BJ (cell line): ENCODE measurements around the gene DLX3. TPM values are rescaled to one million over a fixed set of nuclear protein-coding genes. Genes with fewer than 3 reads are reported as not detected.

ENCODE experiments used
- CTCF ChIA-PET: fragments of 350-600 bp; formaldehyde crosslinking; extraction: SDS; loops from one replicate; lab custom pipeline; 2021; ENCODE audit warnings: antibody characterized with exemption, inconsistent platforms; lab: Yijun Ruan, JAX
- POLR2A ChIA-PET: fragments of 300-600 bp; sonication (Branson Sonifier 250); formaldehyde crosslinking; extraction: SDS; loops from one replicate; lab custom pipeline; 2021; ENCODE audit warnings: antibody characterized with exemption; lab: Charles Lee
- DNase-seq: peaks from one replicate; pipeline ENCODE4 v3.0.0-alpha.2; 2011; ENCODE audit warnings: low read depth
- H3K27me3 ChIP-seq: 2 replicates; pipeline ENCODE4 v1.6.0; 2011; ENCODE audit warnings: low read length; ENCODE audit not compliant: control insufficient read depth, insufficient read depth
- H3K36me3 ChIP-seq: 2 replicates; pipeline ENCODE4 v1.5.1; 2011; ENCODE audit warnings: low read length; ENCODE audit not compliant: control insufficient read depth, insufficient read depth
- H3K4me3 ChIP-seq: 2 replicates; pipeline ENCODE4 v1.5.1; 2011; ENCODE audit warnings: low read depth, mild to moderate bottlenecking, control low read depth, low read length
- CTCF ChIP-seq: IDR thresholded peaks from 2 replicates; pipeline ENCODE4 v1.5.1; 2011; ENCODE audit warnings: low read depth, mild to moderate bottlenecking, control low read depth, inconsistent platforms, low read length, moderate library complexity; ENCODE audit not compliant: insufficient read depth
- polyA plus RNA-seq: library from polyadenylated mRNA; depleted of rRNA; stranded (reverse); fragments of >200 nt; gene quantifications from 2 replicates; pipeline ENCODE4 v1.2.3, GENCODE V29; 2011

Gene DLX3
- polyA plus RNA-seq, 1 experiment, result 0.06 TPM

- ChIA-PET CTCF (interaction anchor here (0.7 to 7.7 kb wide), 4 partner anchors 12 to 107 kb away, joined by 3 to 71 read pairs (median 9); partner anchors contain the start of gene DLX3), POLR2A (no interaction called here)
- H3K4me3 ChIP-seq, result no peak overlapping the region
- peaks cover 20% of the 10 kb centered on the region for H3K27me3 ChIP-seq
- no peak for TF ChIP-seq CTCF
- no peaks in the 10 kb centered on the region for H3K36me3 ChIP-seq
- no peak for DNase-seq
Observed at GRCh38 chr17:49985310-49985990, 9.6 kb downstream of the DLX3 start.

- CTCF ChIA-PET, result interaction anchor here (1.3 to 7.7 kb wide), 5 partner anchors 10 to 123 kb away, joined by 4 to 71 read pairs (median 9); partner anchors contain the start of gene DLX3
- no peak for TF ChIP-seq CTCF
- H3K27me3 ChIP-seq, result peaks cover 21% of the 10 kb centered on the region
- DNase-seq, result no peak
- H3K36me3 ChIP-seq, result no peaks in the 10 kb centered on the region
- POLR2A ChIA-PET, result no interaction called here
- H3K4me3 ChIP-seq, result no peak overlapping the region
Observed at GRCh38 chr17:49984776-49985175, 10.2 kb downstream of the DLX3 start.

- Histone ChIP-seq H3K27me3 (peaks cover 20% of the 10 kb centered on the region), H3K4me3 (no peak overlapping the region)
- CTCF ChIA-PET, result interaction anchor here (0.8 to 7.7 kb wide), 5 partner anchors 10 to 123 kb away, joined by 3 to 71 read pairs (median 5); partner anchors contain the start of gene DLX3
Observed at GRCh38 chr17:49984283-49984682, 10.7 kb downstream of the DLX3 start.

GRCh38 chr17:49980703-49981197, 14.3 kb downstream of the DLX3 start:
- no peaks in the 10 kb centered on the region for H3K36me3 ChIP-seq
- ChIA-PET CTCF (interaction anchor here (2.2 to 7.0 kb wide), 3 partner anchors 16 to 100 kb away, joined by 7 to 56 read pairs (median 27); partner anchors contain the start of gene DLX3), POLR2A (no interaction called here)
- TF ChIP-seq CTCF, result no peak
- peaks cover 29% of the 10 kb centered on the region for H3K27me3 ChIP-seq
- DNase-seq, result no peak
- H3K4me3 ChIP-seq, result no peak overlapping the region

More at GRCh38 chr17:49984283-49984682, 10.7 kb downstream of the DLX3 start:
- TF ChIP-seq CTCF, result no peak
- H3K36me3 ChIP-seq, result no peaks in the 10 kb centered on the region
- POLR2A ChIA-PET, result no interaction called here
- DNase-seq, result no peak

GRCh38 chr17:49979748-49980479, 15.1 kb downstream of the DLX3 start:
- POLR2A ChIA-PET, result no interaction called here
- CTCF ChIA-PET, result interaction anchor here (2.2 to 7.0 kb wide), 3 partner anchors 17 to 100 kb away, joined by 7 to 56 read pairs (median 27); partner anchors contain the start of gene DLX3
- H3K27me3 ChIP-seq, result peaks cover 34% of the 10 kb centered on the region

More at GRCh38 chr17:49979748-49980479, 15.1 kb downstream of the DLX3 start:
- no peak overlapping the region for H3K4me3 ChIP-seq
- TF ChIP-seq CTCF, result no peak
- no peak for DNase-seq
- H3K36me3 ChIP-seq, result no peaks in the 10 kb centered on the region
